Fibroblast of lung (primary cell): ENCODE results near the gene HDHD5. TPM values are rescaled to one million over a fixed set of nuclear protein-coding genes. Genes with fewer than 3 reads are reported as not detected.

Experiments
- DNase-seq, 2 donors: peaks; one replicate each; pipeline versions ENCODE4 v3.0.0 to v3.0.0-alpha.2; 2010; ENCODE audit warnings: low read depth in 2 of 2
- H2AFZ ChIP-seq: 2 replicates; pipeline ENCODE4 v1.5.1; 2012; ENCODE audit warnings: low read length, control low read depth, inconsistent platforms
- H3K27ac ChIP-seq: 2 replicates; pipeline ENCODE4 v1.5.1; 2011; ENCODE audit warnings: low read length, control low read depth; ENCODE audit not compliant: insufficient read depth
- H3K27me3 ChIP-seq: 2 replicates; pipeline ENCODE4 v1.5.1; 2011; ENCODE audit warnings: mild to moderate bottlenecking, low read length; ENCODE audit not compliant: control insufficient read depth, insufficient read depth
- H3K36me3 ChIP-seq: 2 replicates; pipeline ENCODE4 v1.5.1; 2011; ENCODE audit warnings: low read length; ENCODE audit not compliant: control insufficient read depth, insufficient read depth
- H3K4me1 ChIP-seq: 2 replicates; pipeline ENCODE4 v1.5.1; 2011; ENCODE audit warnings: low read length; ENCODE audit not compliant: control insufficient read depth, insufficient read depth; ENCODE audit errors: extremely low read depth
- H3K4me2 ChIP-seq: 2 replicates; pipeline ENCODE4 v1.5.1; 2011; ENCODE audit warnings: low read length, control low read depth; ENCODE audit not compliant: insufficient read depth; ENCODE audit errors: extremely low read depth
- H3K4me3 ChIP-seq, 4 experiments: fragments of 200-600 bp in 1 of 4; sonication (generic) in 1 of 4; replicated peaks in 1 of 4; 2 replicates each; pipeline ENCODE4 v1.5.1; 2011 to 2016; ENCODE audit warnings: low read length in 4 of 4, low read depth in 3 of 4, mild to moderate bottlenecking in 3 of 4, control low read depth in 2 of 4, inconsistent platforms in 1 of 4, mixed read lengths in 1 of 4; ENCODE audit not compliant: insufficient read depth in 1 of 4; ENCODE audit errors: control extremely low read depth in 1 of 4
- H3K79me2 ChIP-seq: 2 replicates; pipeline ENCODE4 v1.5.1; 2012; ENCODE audit warnings: mild to moderate bottlenecking, low read length, inconsistent platforms; ENCODE audit not compliant: control insufficient read depth, insufficient read depth
- H3K9ac ChIP-seq: 2 replicates; pipeline ENCODE4 v1.5.1; 2011; ENCODE audit warnings: mild to moderate bottlenecking, low read length, control low read depth; ENCODE audit not compliant: insufficient read depth
- H3K9me3 ChIP-seq: 2 replicates; pipeline ENCODE4 v1.5.1; 2012; ENCODE audit warnings: low read depth, low read length; ENCODE audit not compliant: control insufficient read depth, insufficient read depth
- H4K20me1 ChIP-seq: 2 replicates; pipeline ENCODE4 v1.5.1; 2011; ENCODE audit warnings: low read length; ENCODE audit not compliant: control insufficient read depth, insufficient read depth; ENCODE audit errors: extremely low read depth
- EZH2 ChIP-seq: IDR thresholded peaks from 2 replicates; pipeline ENCODE4 v1.5.1; 2012; ENCODE audit warnings: low read length, control low read depth, mild to moderate bottlenecking; ENCODE audit errors: missing control alignments
- polyA plus RNA-seq, 2 donors: library from polyadenylated mRNA; depleted of rRNA in 1 of 2; stranded (reverse) in 1 of 2; unstranded in 1 of 2; fragments of >200 nt; gene quantifications; 2 replicates each; pipeline ENCODE4 v1.2.1, GENCODE V29; 2011 to 2012; ENCODE audit warnings: missing spikeins in 1 of 2
- total RNA-seq: library from RNA; depleted of rRNA; stranded (reverse); fragments of >200 nt; gene quantifications from 2 replicates; pipeline ENCODE4 v1.2.1, GENCODE V29; 2014
- TF ChIP-seq, protein P1 (sequence below), 2 donors: IDR thresholded peaks in 1 of 2; conservative IDR thresholded peaks in 1 of 2; 1 replicate in 1 of 2; 2 replicates in 1 of 2; pipeline ENCODE4 v1.5.1; 2011 to 2012; ENCODE audit warnings: low read length in 2 of 2, control low read depth in 1 of 2, inconsistent platforms in 1 of 2, low read depth in 1 of 2, mild to moderate bottlenecking in 1 of 2

Gene HDHD5
- total and polyA plus RNA-seq, 2 donors (not counting 1 experiment from before 2014, with no cell fraction given): 16.2 to 20.9 TPM

DNA sequence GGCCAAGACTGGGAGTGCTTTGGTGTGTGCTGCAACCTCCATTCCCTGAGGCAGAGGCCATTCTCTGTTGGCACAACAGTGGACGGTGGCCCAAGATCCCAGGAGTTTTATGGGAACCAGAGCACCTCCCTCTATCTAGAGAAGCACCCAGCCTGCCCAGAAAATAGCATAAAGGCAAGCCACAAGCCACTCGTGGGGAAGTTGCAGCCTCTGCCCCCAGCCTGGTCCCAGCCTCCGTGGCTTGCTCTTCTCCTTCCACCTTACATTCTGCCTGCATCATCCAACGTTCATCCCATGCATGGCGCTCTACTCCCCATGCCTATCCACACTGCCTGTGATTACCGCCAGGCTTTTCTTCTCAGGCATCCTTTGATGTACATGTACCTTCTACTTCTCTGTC is 58.5 kb downstream of the HDHD5 start:
- H3K79me2 ChIP-seq: no peaks in the 10 kb centered on the region
- H4K20me1 ChIP-seq: no peaks in the 10 kb centered on the region
- no peak for TF ChIP-seq EZH2
- TF ChIP-seq, protein P1, sequence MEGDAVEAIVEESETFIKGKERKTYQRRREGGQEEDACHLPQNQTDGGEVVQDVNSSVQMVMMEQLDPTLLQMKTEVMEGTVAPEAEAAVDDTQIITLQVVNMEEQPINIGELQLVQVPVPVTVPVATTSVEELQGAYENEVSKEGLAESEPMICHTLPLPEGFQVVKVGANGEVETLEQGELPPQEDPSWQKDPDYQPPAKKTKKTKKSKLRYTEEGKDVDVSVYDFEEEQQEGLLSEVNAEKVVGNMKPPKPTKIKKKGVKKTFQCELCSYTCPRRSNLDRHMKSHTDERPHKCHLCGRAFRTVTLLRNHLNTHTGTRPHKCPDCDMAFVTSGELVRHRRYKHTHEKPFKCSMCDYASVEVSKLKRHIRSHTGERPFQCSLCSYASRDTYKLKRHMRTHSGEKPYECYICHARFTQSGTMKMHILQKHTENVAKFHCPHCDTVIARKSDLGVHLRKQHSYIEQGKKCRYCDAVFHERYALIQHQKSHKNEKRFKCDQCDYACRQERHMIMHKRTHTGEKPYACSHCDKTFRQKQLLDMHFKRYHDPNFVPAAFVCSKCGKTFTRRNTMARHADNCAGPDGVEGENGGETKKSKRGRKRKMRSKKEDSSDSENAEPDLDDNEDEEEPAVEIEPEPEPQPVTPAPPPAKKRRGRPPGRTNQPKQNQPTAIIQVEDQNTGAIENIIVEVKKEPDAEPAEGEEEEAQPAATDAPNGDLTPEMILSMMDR (conservative IDR thresholded peaks at IDR 0.05 in 1 of 2, IDR thresholded peaks at IDR 0.05 in 1 of 2; ENCODE audit: low read depth in 1 of 2, low read length in 2 of 2): no peak
- H3K4me3 ChIP-seq: no peak overlapping the region
- no peaks in the 10 kb centered on the region for H3K27me3 ChIP-seq
- H3K36me3 ChIP-seq: peaks cover 12% of the 10 kb centered on the region
- no peak overlapping the region for H3K4me2 ChIP-seq
- no peak overlapping the region for H3K27ac ChIP-seq
- no peak for DNase-seq
- H2AFZ ChIP-seq: no peak overlapping the region
- no peak overlapping the region for H3K9ac ChIP-seq
- H3K4me1 ChIP-seq: no peaks in the 10 kb centered on the region
- no peaks in the 10 kb centered on the region for H3K9me3 ChIP-seq

DNA sequence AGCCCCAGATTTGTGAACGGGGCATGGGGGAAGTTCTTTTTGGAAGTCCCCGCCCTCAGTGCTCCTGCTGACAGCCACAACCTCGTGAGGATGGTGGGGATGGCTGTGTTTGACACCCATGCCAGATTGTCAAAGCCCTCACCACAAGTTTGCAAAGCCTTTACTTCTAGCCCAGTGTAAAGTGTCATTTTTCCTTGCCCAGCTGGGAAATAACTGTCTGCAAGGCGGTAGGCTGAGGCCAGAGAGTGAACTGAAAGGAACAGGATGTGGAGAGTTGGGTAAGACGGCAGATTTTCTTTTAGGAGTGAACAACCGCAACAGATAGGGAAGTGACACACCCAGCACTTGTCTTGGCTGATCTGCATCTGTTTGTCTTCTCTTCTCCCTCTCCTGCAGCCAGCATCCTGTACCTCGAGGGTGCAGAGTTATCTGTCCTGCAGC is 60.7 kb downstream of the HDHD5 start:
- peaks cover 2% of the 10 kb centered on the region for H3K79me2 ChIP-seq
- peaks cover 2% of the 10 kb centered on the region for H4K20me1 ChIP-seq
- peaks cover 8% of the 10 kb centered on the region for H3K36me3 ChIP-seq
- DNase-seq: no peak
- H3K4me1 ChIP-seq: no peaks in the 10 kb centered on the region
- no peak overlapping the region for H3K4me2 ChIP-seq
- H3K9me3 ChIP-seq: no peaks in the 10 kb centered on the region
- no peak overlapping the region for H2AFZ ChIP-seq
- no peak overlapping the region for H3K27ac ChIP-seq
- H3K27me3 ChIP-seq: no peaks in the 10 kb centered on the region
- H3K4me3 ChIP-seq: no peak overlapping the region
- TF ChIP-seq, protein P1 (conservative IDR thresholded peaks at IDR 0.05 in 1 of 2, IDR thresholded peaks at IDR 0.05 in 1 of 2; ENCODE audit: low read depth in 1 of 2, low read length in 2 of 2): no peak
- TF ChIP-seq EZH2: no peak
- H3K9ac ChIP-seq: no peak overlapping the region

DNA sequence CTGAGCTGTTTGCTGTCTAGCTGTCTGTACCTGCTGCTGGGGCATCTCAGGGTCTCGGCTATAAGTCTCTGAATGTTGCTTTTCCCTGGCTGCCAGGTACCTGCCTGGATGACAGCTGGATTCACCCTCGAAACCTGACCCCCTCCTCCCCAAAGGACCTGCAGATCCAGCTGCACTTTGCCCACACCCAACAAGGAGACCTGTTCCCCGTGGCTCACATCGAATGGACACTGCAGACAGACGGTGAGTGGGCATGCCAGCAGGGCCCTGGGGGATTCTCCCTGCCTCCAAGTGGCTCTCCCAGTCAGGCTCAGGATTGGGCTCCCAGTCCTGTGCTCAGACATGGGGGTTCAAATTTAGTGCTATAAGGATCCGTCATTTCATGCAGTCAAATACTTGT is 61.4 kb downstream of the HDHD5 start:
- Histone ChIP-seq H3K9ac (no peak overlapping the region), H3K4me2 (no peak overlapping the region), H3K27me3 (no peaks in the 10 kb centered on the region), H3K9me3 (no peaks in the 10 kb centered on the region), H4K20me1 (peaks cover 2% of the 10 kb centered on the region), H3K4me3 (no peak overlapping the region), H2AFZ (no peak overlapping the region), H3K79me2 (peaks cover 2% of the 10 kb centered on the region), H3K36me3 (peaks cover 8% of the 10 kb centered on the region), H3K27ac (no peak overlapping the region), H3K4me1 (no peaks in the 10 kb centered on the region)
- no peak for DNase-seq
- TF ChIP-seq EZH2: no peak
- TF ChIP-seq, protein P1 (conservative IDR thresholded peaks at IDR 0.05 in 1 of 2, IDR thresholded peaks at IDR 0.05 in 1 of 2; ENCODE audit: low read depth in 1 of 2, low read length in 2 of 2): no peak
